NOMO-1 treated with dmso at 0.1 percent for 144 hours (cell line): Measurements from ENCODE around the gene FRMD7.
"Not testable (repeated sequence)": the region's sequence is repeated elsewhere in the genome, so short reads cannot be mapped to it uniquely, and the experiment has no call there.

ENCODE experiments used
- DNase-seq: peaks from one replicate; lab custom pipeline; 2025; ENCODE audit not compliant: unreplicated experiment; lab: John Stamatoyannopoulos, UW

Gene FRMD7, protein sequence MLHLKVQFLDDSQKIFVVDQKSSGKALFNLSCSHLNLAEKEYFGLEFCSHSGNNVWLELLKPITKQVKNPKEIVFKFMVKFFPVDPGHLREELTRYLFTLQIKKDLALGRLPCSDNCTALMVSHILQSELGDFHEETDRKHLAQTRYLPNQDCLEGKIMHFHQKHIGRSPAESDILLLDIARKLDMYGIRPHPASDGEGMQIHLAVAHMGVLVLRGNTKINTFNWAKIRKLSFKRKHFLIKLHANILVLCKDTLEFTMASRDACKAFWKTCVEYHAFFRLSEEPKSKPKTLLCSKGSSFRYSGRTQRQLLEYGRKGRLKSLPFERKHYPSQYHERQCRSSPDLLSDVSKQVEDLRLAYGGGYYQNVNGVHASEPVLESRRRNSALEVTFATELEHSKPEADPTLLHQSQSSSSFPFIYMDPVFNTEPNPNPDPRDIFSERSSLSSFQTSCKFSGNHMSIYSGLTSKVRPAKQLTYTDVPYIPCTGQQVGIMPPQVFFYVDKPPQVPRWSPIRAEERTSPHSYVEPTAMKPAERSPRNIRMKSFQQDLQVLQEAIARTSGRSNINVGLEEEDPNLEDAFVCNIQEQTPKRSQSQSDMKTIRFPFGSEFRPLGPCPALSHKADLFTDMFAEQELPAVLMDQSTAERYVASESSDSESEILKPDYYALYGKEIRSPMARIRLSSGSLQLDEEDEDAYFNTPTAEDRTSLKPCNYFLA

DNA sequence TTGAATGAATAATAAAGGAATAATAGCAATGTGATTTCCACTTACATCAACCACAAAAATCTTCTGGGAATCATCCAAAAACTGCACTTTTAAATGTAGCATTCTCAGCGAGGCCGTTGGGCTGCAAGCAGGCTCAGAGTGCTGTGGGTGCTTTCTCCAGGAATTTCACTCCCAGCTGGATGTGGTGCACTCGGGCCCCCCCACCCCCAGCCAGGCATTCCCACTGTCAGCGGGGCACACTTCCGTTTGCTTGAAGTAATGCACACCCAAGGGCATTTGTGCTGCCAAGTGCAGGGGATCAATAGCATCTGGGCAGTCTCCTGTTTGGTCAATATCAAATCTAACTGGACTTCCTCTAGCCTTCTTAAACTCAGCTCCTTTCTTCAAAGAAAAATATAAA, at the start of gene FRMD7:
Gene FRMD7 (minus strand): TSS at position 278 of the 400 bp plus-strand sequence. CDS start 176 bp downstream, at position 102.
- no peak for DNase-seq

DNA sequence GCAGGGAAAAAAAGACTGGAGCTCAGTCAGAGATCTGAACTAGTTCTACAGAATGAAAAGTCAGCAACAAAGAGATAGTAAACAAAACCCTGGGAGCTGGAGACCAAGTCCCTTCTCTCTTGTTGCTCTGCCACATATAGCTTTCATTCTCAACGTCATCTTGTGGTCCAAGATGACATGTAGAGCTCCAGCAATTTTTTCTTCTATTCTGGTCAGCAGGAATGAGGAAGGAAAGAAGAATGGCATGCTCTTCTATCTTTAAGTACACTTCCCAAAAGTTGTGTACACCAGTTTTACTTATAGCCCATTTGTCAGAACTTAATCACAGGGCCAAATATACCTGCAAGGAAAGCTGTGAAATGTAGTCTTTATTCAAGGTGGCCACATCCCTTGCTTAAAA, 45.8 kb upstream of the FRMD7 start:
- DNase-seq = no peak

DNA sequence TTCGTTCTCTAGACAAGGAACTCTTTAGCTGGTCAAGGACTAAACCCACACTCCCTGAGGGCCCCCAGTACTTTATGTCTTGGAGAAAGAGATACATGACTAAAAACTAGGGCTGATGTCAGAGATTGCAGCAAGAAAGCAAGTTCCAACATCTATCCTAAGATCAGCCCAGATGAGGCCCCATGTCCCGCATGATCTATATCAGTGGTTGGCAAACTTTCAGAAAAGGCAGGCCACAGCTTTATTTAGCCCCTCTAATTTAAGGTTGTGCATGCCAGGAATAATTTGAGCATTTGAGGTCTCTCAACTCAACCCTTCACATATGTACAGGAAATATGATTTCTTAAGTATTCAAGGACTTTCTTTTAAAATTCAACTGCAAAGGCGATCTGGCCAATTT, 44.1 kb upstream of the FRMD7 start:
- no peak for DNase-seq

DNA sequence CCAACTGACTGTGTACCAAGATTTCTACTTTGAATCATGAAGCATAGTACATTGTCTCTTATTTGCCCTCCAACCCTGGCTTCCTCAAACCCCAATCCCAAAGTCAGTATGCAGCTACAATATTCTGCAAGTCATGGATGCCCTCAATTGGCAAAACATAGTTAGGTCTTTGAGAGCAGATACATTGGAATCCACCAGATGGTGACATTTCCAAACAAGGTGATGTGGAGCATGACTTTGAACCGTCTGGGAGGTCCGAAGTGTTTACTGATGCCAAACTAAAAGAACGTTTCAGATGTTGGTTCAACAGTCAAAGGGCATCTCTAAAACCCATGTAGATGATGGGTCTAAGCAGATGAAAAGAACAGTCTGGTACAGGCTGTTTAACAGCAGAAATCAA, 43.7 kb upstream of the FRMD7 start:
- no peak for DNase-seq

DNA sequence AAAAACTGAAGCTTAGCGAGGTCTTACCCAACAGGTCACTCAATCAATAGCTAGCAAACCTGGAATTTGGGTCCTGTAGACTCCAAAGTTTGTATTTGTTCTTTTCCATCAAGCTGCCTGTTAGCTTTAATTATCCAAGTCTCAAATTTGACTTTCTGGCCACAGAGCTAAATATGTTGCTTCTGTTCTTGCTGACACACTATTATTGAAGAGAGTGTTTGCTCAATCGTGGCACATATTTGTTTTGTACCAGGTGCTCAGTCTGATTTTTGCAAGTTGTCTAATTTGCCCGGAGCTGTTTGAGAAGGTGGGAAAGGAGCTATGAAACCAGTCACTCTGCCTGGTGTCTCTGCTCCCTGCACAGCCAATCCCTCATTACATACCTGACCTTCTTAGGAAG, 41.7 kb upstream of the FRMD7 start:
- no peak for DNase-seq

DNA sequence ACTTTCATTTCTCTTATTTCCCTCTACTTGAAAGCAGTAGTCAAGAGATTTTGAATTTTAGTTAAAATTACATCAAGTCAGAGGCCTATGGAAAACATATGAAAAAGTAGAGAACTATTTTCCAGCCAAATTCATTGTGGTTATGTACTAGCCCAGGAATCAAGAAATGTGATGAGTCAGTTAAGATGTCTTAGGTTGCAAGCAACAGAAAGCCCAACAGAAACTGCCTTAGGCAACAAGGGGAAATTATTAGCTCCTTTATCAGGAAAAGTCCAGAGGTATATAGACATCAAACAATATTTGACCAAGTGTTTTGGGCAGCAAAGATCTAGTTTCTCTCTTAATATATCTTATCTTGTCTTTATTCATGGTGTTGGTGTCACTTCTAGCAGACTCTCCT, 37.8 kb upstream of the FRMD7 start:
- no peak for DNase-seq

DNA sequence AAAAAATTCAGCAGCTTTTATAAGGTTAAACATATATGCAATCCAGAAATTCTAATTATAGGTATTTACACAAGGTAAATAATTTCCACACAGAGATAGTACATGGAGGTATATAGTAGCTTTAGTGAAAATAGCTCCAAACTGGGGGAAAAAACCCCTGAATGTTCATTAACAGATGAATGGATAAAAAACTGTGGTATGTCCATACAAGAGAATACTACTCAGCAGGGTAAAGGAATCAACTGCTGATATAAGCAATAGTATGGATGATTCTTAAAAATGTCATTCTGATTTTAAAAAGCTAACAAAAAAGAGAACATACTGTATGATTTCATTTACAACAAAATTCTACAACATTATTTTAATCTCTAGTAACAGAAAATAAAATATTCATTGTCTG, 37.2 kb upstream of the FRMD7 start:
- no peak for DNase-seq

DNA sequence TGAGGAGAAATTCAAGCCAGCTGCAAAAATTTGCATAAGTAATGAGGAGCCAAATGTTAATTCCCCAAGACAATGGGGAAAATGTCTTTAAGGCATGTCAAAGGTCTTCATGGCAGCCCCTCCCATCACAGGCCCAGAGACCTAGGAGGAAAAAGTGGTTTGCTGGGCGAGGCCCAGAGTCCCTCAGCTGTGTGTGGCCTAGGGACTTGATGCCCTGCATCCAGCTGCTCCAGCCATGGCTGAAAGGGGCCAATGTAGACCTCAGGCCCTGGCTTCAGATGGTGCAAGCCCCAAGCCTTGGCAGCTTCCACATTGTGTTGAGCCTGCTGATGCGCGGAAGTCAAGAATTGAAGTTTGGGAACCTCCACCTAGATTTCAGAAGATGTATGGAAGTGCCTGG, 35.3 kb upstream of the FRMD7 start:
- not testable (repeated sequence) for DNase-seq

DNA sequence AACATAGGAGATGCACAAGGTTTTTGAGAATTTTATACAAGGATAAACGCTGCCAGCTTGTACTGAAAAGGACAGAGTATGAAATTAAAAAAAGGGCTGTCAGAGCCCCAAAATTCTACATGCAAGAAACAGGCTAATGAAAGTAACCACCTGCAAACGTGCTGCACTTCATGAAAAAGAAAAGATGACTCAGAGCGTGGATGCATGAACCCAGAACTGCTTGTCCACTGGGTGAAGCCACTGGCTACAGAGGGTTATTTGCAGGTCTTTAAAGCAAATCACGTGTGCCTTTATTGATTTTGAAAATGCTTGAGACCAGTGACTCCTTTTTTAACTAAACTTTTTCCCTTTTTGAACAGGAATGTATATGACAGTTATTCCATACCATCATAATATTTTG, 25.3 kb upstream of the FRMD7 start:
- DNase-seq = no peak

DNA sequence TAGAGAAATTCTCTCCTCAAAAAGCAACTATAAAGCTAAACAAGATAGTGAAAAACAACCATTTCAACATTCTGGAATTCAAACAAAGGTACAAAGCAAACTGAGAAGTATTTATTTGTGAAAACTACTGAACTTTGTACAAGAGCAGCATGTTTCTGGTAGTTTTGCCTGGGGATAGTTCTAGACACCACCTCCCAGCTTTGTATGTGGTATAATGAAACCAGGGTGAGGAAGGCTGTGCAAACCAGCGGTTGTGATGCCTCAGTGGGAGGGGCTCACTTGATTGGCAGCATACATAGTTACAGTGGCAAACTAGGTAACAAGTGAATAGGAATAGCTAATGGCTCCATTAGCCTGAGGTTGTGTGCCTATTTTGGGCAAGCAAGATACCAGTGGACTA, 18.6 kb upstream of the FRMD7 start:
- DNase-seq = no peak

DNA sequence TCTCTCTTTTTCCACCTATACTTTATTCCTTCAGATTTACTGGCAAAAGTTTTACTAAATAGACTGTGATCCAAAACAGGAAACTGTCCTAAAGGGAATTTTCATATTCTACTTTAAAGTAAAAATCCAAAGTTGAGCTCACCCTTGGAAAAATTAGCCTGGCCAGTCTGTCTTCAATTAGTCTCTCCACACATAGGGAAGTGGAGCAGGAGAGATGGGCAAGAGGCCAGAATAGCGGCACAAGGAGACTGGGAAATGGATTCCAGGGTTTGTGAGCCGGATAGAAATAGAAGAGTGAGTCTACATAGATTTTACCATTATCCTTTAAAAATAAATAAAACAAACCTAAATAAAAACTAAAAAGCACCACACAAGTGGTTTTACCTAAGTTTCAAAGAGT, 16.2 kb upstream of the FRMD7 start:
- no peak for DNase-seq

DNA sequence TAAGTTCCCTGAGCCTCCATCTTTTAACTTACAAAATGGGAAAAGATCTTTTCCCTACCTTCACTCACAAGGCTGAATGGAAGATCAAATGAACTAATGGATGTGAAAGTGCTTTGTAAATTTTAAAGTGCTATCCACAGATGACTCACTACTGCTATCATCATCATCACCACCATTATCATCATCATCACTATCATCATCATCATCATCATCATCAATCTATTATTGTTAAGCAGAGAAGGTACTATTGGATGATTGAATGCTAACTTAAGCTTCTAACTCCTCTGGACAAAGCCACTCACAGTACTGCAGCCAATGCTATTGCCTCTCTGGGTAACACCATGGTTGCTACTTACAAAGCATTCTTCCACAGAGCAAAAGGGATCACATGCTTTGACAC, 1.9 kb downstream of the FRMD7 start:
- DNase-seq = no peak

DNA sequence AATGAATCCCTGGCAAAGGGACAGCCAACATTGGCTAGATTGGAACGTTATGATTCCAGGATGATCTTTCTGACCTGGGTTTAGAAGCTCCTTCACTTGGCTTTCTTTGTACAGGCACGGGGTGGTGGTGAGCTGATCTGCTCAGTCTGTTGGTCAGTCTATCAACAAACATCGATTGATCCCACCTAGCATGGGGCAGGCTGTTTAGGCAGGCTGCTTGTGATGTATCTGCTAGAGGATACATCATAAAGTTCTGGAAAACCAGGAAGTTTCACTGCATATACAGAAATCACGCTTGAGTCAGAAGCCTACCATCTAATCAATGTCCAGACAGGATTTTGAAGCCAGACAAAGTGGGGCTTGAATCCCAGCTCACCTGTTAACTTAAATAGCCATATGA, 6.9 kb downstream of the FRMD7 start:
- DNase-seq = no peak

DNA sequence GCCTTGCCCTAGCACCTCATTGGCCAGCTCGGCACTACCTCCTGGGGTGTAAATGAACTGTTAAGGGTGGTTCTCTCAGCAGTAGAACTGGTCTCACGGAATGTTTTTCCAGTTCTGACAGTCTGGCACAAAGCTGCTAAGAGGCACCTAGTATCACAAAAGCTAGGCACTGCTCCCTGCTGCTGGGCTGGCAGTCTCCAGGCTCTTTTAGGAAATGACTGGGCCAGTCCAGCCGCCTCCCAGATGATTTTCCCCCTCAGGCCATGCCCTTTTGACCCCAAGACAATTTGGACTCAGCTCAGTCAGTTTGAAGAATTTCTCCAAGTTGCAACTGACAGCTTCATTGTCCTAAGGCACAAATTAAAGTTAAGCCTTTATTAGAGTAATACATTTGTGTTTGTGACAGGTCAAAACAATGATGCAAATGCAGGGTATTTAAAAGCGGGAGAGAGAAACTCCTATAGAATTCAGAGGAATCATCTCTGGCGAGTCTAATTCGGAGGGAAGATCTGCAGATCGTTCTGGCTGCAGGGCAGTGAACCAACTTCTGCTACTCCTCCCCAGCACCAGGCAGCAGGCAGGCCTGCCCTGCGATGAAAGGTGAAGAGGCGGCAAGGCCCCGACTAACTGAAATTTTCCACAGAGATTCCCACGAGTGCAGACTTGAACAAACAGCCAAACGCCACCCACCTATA, 7.9 kb downstream of the FRMD7 start:
- no peak for DNase-seq

DNA sequence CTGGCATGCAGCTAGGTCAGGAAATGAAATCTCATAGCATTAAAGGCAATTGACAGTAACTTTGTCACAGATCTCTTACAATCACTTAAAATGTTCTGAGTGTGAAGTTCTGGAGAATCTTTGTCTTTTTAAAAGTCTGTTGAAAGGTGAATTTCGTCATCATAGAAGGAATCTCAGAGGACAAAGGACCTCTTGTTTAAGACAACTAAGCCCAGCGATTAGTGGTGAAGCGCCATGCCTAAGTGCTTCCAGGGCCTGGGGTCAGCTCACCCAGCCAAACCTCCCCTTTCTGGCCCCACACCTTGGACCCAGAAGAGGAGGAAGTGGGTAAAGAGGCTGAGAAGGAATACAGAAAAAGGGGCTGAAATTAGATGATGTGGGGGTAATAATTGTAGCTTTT, 8.5 kb downstream of the FRMD7 start:
- DNase-seq = no peak

DNA sequence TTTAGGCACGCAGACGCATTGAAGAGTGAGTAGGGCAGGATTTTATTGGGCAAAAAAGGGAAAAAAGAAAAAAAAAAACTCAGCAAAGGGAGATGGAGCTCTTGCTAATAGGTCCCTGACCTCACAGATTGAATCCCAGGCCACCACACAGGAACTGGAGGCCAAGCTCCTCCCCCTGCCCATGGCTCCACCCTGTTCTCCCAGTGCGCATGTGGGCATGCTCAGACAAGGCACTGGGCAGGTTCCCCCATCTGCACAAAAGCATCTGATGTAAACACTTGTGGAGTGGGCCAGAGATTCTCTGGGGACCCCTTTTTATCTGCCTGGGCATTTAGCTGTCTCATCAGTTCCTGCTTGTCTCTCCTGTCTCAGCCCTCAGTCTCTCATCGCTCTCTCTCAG, 9.5 kb downstream of the FRMD7 start:
- DNase-seq = no peak

DNA sequence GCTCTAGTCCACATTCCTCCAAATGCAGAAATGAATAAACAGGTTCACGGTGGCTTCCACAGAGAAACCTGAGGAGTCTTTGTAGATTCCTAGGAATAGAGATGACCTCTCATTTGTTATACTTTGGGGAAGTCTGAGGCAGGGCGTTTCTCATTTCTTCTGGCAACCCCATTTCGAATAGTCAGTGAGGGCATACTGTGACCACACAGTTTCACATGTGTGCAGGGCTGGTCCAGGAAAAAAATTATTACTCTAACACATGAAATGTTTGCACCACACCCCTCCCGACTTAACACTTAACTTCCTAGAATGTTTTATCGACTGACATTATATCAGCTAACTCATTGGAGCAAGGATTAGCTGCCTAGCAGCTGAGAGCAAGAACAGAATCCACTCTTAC, 12.0 kb downstream of the FRMD7 start:
- no peak for DNase-seq

DNA sequence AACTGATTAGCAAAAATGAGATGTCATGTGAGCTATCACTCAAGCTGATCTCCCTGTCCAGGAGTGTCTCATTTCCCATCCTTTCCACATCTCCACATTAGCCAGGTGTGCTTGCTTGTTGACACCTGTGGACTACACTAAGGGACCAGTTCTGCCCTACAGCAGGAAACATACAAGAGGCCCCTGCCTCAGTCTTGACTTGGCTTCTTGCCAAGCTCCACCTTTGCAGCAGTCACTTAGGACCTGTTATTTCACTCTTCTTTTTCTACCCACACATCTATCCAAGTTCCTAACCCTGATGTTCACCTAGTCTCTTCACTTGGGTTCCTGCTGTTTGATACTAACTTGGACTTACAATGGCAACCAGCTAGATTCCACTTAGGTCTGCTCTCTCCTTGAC, 13.2 kb downstream of the FRMD7 start:
- DNase-seq = no peak

DNA sequence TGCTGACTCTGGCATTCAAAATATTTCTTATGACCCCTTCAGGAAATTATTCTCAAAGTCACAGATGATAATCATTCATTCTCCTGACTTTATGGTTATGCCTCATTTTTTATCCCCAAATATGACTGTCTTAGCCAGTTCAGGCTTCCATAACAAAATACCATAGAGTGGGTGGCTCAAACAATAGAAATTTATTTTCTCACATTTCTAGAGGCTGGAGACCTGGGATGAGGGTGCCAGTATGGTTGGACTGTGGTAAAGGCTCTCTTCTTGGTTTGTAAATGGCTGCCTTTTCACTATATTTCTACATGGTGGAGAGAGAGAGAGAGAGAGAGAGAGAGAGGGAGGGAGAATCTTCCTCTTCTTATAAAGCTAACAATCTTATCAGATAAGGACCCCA, 20.5 kb downstream of the FRMD7 start:
- no peak for DNase-seq

DNA sequence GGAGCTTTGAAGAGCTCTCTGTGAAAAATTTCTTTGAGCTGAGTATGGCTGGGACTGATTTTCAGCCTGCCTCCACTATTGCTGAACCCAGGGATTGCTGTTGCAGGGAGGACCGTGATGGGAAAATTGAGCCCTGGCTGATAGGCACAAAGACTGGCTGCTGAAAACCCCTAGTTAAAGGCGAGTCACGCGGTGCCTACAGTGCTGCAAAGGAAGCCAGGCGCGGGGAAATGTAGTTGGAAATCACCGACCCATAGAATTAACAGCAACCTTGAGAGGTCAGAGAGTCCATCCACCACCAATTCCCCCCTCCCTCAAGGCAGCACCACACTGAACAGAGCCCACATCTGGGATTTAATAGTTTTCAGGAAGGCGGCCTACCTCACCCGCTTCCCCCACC, 26.0 kb downstream of the FRMD7 start:
- DNase-seq = no peak

DNA sequence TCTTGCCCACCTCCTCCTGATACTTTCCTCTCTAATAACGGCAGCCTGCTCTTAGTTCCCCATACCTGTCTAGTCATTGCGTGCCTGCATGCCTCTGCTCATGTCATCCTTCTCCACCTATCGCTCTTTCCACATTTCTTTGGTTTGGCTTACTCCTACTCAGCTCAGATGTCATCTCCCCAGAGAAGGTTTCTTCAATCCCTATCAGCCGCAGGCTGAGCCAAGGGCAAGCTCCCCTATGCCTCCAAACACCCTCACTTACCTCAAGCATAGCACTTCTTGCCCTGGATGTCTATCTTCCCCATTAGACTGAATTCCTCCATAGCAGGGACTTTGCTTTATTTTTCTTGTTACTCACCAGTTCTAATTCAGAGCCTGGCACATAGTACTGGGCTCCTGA, 26.6 kb downstream of the FRMD7 start:
- DNase-seq = no peak

DNA sequence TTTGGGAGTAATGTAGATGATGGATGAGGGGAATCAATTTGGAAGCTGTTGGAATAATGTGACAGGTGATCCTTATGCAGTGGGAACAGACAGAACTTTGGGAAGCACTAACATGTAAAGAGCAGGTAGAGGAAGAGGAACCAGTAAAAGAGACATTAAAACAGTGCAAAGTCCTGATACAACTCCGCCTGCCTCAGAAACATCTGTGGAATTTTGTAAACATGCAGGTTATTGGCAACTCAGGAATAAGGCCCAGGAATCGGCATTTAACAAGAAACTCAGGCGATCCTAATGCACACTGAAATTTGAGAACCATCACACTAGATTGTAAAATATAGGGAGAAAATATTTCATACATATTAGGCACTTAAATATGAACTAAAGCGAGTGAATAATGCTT, 29.1 kb downstream of the FRMD7 start:
- DNase-seq = not testable (repeated sequence)
